Vagina (tissue), 2 donors: ENCODE results near the gene POR.

Experiments
- CTCF ChIP-seq, 3 experiments: fragments of 450-650 bp in 2 of 3; fragments of 200-600 bp in 1 of 3; sonication (generic) in 1 of 3; IDR thresholded peaks; one replicate each; pipeline ENCODE4 v1.5.1; 2017 to 2019; ENCODE audit warnings: antibody characterized with exemption in 3 of 3, mild to moderate bottlenecking in 2 of 3, moderate library complexity in 2 of 3
- POLR2A ChIP-seq, 2 donors: fragments of 450-650 bp; IDR thresholded peaks; one replicate each; pipeline ENCODE4 v1.6.1; 2017; ENCODE audit warnings: antibody characterized with exemption in 2 of 2, mild to moderate bottlenecking in 2 of 2, moderate library complexity in 2 of 2

DNA sequence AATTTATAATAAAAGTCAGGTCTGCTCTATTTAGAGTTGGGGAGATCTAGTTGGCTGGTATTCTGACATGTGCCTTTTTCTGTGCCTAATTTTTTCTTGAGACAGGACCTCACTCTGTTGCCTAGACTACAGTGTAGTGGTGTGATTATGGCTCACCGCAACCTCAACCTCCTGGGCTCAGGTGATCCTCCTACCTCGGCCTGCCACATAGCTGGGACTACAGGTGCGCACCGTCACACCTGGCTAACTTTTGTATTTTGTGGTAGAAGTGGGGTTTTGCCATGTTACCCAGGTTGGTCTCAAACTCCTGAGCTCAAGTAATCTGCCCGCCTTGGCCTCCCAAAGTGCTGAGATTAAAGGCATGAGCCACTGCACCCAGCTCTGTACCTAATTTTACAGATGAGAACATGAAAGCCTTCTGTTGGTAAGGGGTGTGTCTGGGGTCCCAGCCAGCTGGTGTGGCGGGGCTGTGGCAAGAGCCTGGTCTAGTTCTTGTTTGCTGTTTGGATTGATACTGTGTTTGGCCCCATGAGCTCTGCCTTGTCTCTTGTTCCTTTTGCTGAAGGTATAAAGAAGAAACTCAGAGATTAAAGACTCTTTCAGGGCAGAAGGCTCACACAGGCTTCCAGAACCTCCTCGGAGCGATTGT, 31.4 kb downstream of the POR start:
- TF ChIP-seq CTCF (IDR thresholded peaks at IDR 0.05) = no peak
- TF ChIP-seq POLR2A (IDR thresholded peaks at IDR 0.05) = no peak
